ENCODE data around the gene HIKESHI. TPM values are rescaled to one million over a fixed set of nuclear protein-coding genes. Genes with fewer than 3 reads are reported as not detected.
A peak's percentile ranks its signal among the peaks of the same experiment; 100 is the strongest.

Gene HIKESHI
- total and polyA plus RNA-seq, 2 of the 13 experiments (the other 11 are each of a cell fraction or from before 2014, with no cell fraction given): 67.8 to 74.8 TPM

GRCh38 chr11:86302092-86302793 is at the start of gene HIKESHI (continued):
- no peak for TF ChIP-seq ETS1 (CRISPR knock-in tag; IDR thresholded peaks at IDR 0.05)
- TF ChIP-seq NR2F6 (IDR thresholded peaks at IDR 0.05): peak; percentile 87
- TF ChIP-seq NR2F6 (CRISPR knock-in tag; IDR thresholded peaks at IDR 0.05): peak; percentile 91
- peak; percentile 75; the same call in 1 of the 2 replicates for TF ChIP-seq POGK (CRISPR knock-in tag; conservative IDR thresholded peaks at IDR 0.05)
- TF ChIP-seq NRL (CRISPR knock-in tag; IDR thresholded peaks at IDR 0.05; ENCODE audit: borderline replicate concordance): peak; percentile 67; the same call in 1 of the 2 replicates
- no peak for TF ChIP-seq MAFK (conservative IDR thresholded peaks at IDR 0.05 in 1 of 2, IDR thresholded peaks at IDR 0.05 in 1 of 2; ENCODE audit: low read length in 2 of 2)
- no peak for TF ChIP-seq ZKSCAN5 (CRISPR knock-in tag; IDR thresholded peaks at IDR 0.05)
- peak; percentile 12; the same call in 1 of the 3 replicates for TF ChIP-seq MXI1 (IDR thresholded peaks at IDR 0.05; ENCODE audit: borderline replicate concordance, low read depth, low read length)
- no peak; the same call in 1 of the 2 replicates for TF ChIP-seq SNAPC4 (CRISPR knock-in tag; IDR thresholded peaks at IDR 0.05)
- TF ChIP-seq ELF4 (CRISPR knock-in tag; IDR thresholded peaks at IDR 0.05; ENCODE audit: borderline replicate concordance): peak; percentile 92; the same call in 1 of the 2 replicates
- no peak for TF ChIP-seq SMARCE1 (IDR thresholded peaks at IDR 0.05; ENCODE audit: borderline replicate concordance)
- TF ChIP-seq MTERF4 (CRISPR knock-in tag; IDR thresholded peaks at IDR 0.05): no peak
- no peak for TF ChIP-seq SMARCC2 (IDR thresholded peaks at IDR 0.05)
- no peak for TF ChIP-seq RORA (CRISPR knock-in tag; IDR thresholded peaks at IDR 0.05)
- TF ChIP-seq ZNF792 (CRISPR knock-in tag; IDR thresholded peaks at IDR 0.05): peak; percentile 71
- TF ChIP-seq SP1 (IDR thresholded peaks at IDR 0.05): no peak
- TF ChIP-seq SP1 (CRISPR knock-in tag; IDR thresholded peaks at IDR 0.05): peak; percentile 76; the same call in 1 of the 2 replicates
- no peak for TF ChIP-seq ZNF746 (CRISPR knock-in tag; IDR thresholded peaks at IDR 0.05)
- TF ChIP-seq ZNF138 (CRISPR knock-in tag; IDR thresholded peaks at IDR 0.05; ENCODE audit: low read depth): peak; percentile 44; the same call in 1 of the 2 replicates
- TF ChIP-seq TIGD3 (CRISPR knock-in tag; IDR thresholded peaks at IDR 0.05; ENCODE audit: borderline replicate concordance): peak; percentile 60; the same call in 1 of the 2 replicates

All from HepG2 (cell line).